EL (cell line): Measurements from ENCODE around the gene MRPS24.
"Not testable (repeated sequence)": the region's sequence is repeated elsewhere in the genome, so short reads cannot be mapped to it uniquely, and the experiment has no call there.

ENCODE experiments used
- DNase-seq: peaks from one replicate; pipeline ENCODE4 v3.0.0-alpha.2; 2016

MRPS24 gene

GRCh38 chr7:43830917-43831316 lies 38.4 kb downstream of the MRPS24 start:
- DNase-seq: not testable (repeated sequence)

- no peak for DNase-seq
Observed at GRCh38 chr7:43825391-43825808, 43.9 kb downstream of the MRPS24 start.

GRCh38 chr7:43824963-43825362 lies 44.4 kb downstream of the MRPS24 start:
- DNase-seq: no peak

GRCh38 chr7:43824513-43824912 lies 44.8 kb downstream of the MRPS24 start:
- not testable (repeated sequence) for DNase-seq

- no peak for DNase-seq
Observed at GRCh38 chr7:43823941-43824340, 45.4 kb downstream of the MRPS24 start.

- not testable (repeated sequence) for DNase-seq
Observed at GRCh38 chr7:43823425-43823824, 45.9 kb downstream of the MRPS24 start.
